GM18526 (cell line): ENCODE data around the gene PLA2G10.

Experiments
- POLR2A ChIP-seq: IDR thresholded peaks from 3 replicates; pipeline ENCODE4 v1.6.1; 2011; ENCODE audit not compliant: insufficient read length; ENCODE audit errors: extremely low read depth

PLA2G10 gene

GRCh38 chr16:14650629-14651028 lies 43.5 kb downstream of the PLA2G10 start:
- no peak for TF ChIP-seq POLR2A

GRCh38 chr16:14649816-14650215 lies 44.3 kb downstream of the PLA2G10 start:
- TF ChIP-seq POLR2A, result no peak

- TF ChIP-seq POLR2A, result no peak
Observed at GRCh38 chr16:14641926-14642325, 52.2 kb downstream of the PLA2G10 start.

GRCh38 chr16:14641206-14641605 lies 52.9 kb downstream of the PLA2G10 start:
- TF ChIP-seq POLR2A, result no peak

GRCh38 chr16:14640538-14640937 lies 53.6 kb downstream of the PLA2G10 start:
- TF ChIP-seq POLR2A, result no peak

GRCh38 chr16:14635395-14636165 lies 58.5 kb downstream of the PLA2G10 start:
- TF ChIP-seq POLR2A, result no peak

GRCh38 chr16:14634389-14634725 lies 59.8 kb downstream of the PLA2G10 start:
- TF ChIP-seq POLR2A, result no peak

- peak; percentile 99 for TF ChIP-seq POLR2A
Observed at GRCh38 chr16:14632693-14633569, 61.2 kb downstream of the PLA2G10 start, which contains the start of gene BFAR. Gene BFAR (plus strand): TSS chr16:14632951. CDS start chr16:14644347, 11,396 bp downstream.

- peak; percentile 95 for TF ChIP-seq POLR2A
Observed at GRCh38 chr16:14629919-14630619, 64.0 kb downstream of the PLA2G10 start, which contains the start of gene PARN. Gene PARN (minus strand): TSS chr16:14630260. CDS start chr16:14630125, 135 bp downstream.

GRCh38 chr16:14629612-14629918 lies 64.5 kb downstream of the PLA2G10 start:
- no peak for TF ChIP-seq POLR2A

GRCh38 chr16:14628806-14629611 lies 65.1 kb downstream of the PLA2G10 start:
- TF ChIP-seq POLR2A, result no peak

- TF ChIP-seq POLR2A, result no peak
Observed at GRCh38 chr16:14627078-14627477, 67.0 kb downstream of the PLA2G10 start.
